Measurements from ENCODE around the gene CLEC1B.

DNA sequence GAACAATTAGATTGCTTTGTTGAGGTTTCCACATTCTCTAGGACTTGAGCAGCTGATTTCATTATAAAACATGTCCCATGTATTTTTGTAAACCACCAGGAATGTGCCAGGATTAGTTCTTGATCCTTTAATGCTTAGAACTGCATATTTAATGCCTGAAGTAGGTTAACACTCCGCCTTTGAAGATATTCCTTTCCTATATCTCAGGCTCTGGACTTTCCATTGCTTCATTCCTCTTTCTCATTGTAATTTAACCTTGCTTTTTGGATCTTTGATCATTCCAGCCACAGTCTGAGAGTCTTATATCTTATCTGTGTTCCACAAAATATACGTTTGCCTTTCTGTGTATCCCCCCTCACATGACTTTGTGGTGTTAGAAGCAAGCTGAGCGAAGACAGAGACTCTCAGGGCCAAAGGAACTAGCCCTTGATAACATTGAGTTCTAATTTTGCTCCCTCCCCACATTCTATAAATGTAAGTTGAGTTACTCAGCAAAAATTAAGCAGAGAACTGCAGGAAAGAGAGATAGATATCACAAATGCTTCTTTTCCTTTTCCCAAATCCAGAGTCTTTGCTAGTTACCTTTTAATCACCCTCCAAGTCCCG lies 2.4 kb upstream of the CLEC1B start:
- no peak for TF ChIP-seq SNAI2 (CRISPR knock-in tag; IDR thresholded peaks at IDR 0.05)
- TF ChIP-seq PPARA (CRISPR knock-in tag; IDR thresholded peaks at IDR 0.05; ENCODE audit: borderline replicate concordance): no peak
- no peak for TF ChIP-seq ZNF70 (CRISPR knock-in tag; IDR thresholded peaks at IDR 0.05)
- no peak for TF ChIP-seq ARNTL (CRISPR knock-in tag; IDR thresholded peaks at IDR 0.05; ENCODE audit: borderline replicate concordance, low read depth)
- TF ChIP-seq ZC3H10 (CRISPR knock-in tag; IDR thresholded peaks at IDR 0.05): no peak
- TF ChIP-seq, protein P1, sequence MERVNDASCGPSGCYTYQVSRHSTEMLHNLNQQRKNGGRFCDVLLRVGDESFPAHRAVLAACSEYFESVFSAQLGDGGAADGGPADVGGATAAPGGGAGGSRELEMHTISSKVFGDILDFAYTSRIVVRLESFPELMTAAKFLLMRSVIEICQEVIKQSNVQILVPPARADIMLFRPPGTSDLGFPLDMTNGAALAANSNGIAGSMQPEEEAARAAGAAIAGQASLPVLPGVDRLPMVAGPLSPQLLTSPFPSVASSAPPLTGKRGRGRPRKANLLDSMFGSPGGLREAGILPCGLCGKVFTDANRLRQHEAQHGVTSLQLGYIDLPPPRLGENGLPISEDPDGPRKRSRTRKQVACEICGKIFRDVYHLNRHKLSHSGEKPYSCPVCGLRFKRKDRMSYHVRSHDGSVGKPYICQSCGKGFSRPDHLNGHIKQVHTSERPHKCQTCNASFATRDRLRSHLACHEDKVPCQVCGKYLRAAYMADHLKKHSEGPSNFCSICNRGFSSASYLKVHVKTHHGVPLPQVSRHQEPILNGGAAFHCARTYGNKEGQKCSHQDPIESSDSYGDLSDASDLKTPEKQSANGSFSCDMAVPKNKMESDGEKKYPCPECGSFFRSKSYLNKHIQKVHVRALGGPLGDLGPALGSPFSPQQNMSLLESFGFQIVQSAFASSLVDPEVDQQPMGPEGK (CRISPR knock-in tag; IDR thresholded peaks at IDR 0.05; ENCODE audit: borderline replicate concordance): no peak
- no peak for TF ChIP-seq OSR1 (CRISPR knock-in tag; IDR thresholded peaks at IDR 0.05)
- no peak for TF ChIP-seq RARB (CRISPR knock-in tag; IDR thresholded peaks at IDR 0.05)
- TF ChIP-seq TCF4 (CRISPR knock-in tag; IDR thresholded peaks at IDR 0.05; ENCODE audit: borderline replicate concordance): no peak
- no peak for TF ChIP-seq ZFP3 (CRISPR knock-in tag; IDR thresholded peaks at IDR 0.05)
- TF ChIP-seq ZNF565 (CRISPR knock-in tag; conservative IDR thresholded peaks at IDR 0.05; ENCODE audit: low read depth): no peak
- TF ChIP-seq ZFP30 (CRISPR knock-in tag; IDR thresholded peaks at IDR 0.05): no peak
- no peak for TF ChIP-seq ISL1 (CRISPR knock-in tag; IDR thresholded peaks at IDR 0.05)
- no peak for TF ChIP-seq ZNF8 (CRISPR knock-in tag; IDR thresholded peaks at IDR 0.05)
